Stimulated activated effector memory CD8-positive, alpha-beta T cell treated with anti-CD3 and anti-CD28 coated beads, Interleukin-12 subunit alpha, Interleukin-12 subunit beta, amount 100 ng/mL, for 72 hours (primary cell): ENCODE data around the gene PUS3.
A peak's percentile ranks its signal among the peaks of the same experiment; 100 is the strongest.

ENCODE experiments used
- ATAC-seq: fragments of 150-1000 bp; cut with Tn5 transposase; 2 replicates; pipeline ENCODE4 v1.10.0; 2021
- DNase-seq, 2 donors: peaks; one replicate each; pipeline ENCODE4 v3.0.0; 2021 to 2022; ENCODE audit warnings: low spot score in 2 of 2
- H3K27ac Mint-ChIP-seq: one replicate; pipeline ENCODE4 v1.8.0; 2022; ENCODE audit warnings: mild to moderate bottlenecking, mixed read lengths
- H3K36me3 Mint-ChIP-seq: one replicate; pipeline ENCODE4 v1.8.0; 2022; ENCODE audit warnings: mild to moderate bottlenecking, mixed read lengths
- H3K4me1 Mint-ChIP-seq: one replicate; pipeline ENCODE4 v1.8.0; 2022; ENCODE audit warnings: mixed read lengths
- H3K4me3 Mint-ChIP-seq: one replicate; pipeline ENCODE4 v1.8.0; 2022; ENCODE audit warnings: mild to moderate bottlenecking, mixed read lengths
- H3K9me3 Mint-ChIP-seq: one replicate; pipeline ENCODE4 v1.8.0; 2022; ENCODE audit warnings: mixed read lengths

Gene PUS3

GRCh38 chr11:125904678-125905077 lies 1.7 kb upstream of the PUS3 start:
- H3K4me1 Mint-ChIP-seq = peaks cover 21% of the 10 kb centered on the region
- ATAC-seq (no peak), DNase-seq (no peak)
- H3K27ac Mint-ChIP-seq = no peak overlapping the region
- H3K4me3 Mint-ChIP-seq = peak overlapping the region; percentile 93
- H3K36me3 Mint-ChIP-seq = peaks cover 30% of the 10 kb centered on the region
- no peaks in the 10 kb centered on the region for H3K9me3 Mint-ChIP-seq

- H3K36me3 Mint-ChIP-seq = peaks cover 37% of the 10 kb centered on the region
- H3K4me1 Mint-ChIP-seq = peaks cover 28% of the 10 kb centered on the region
- peak within 1 kb of the TSS; percentile 93 for H3K4me3 Mint-ChIP-seq
- ATAC-seq = peak; percentile 65
- peak within 1 kb of the TSS; percentile 94 for H3K27ac Mint-ChIP-seq
- H3K9me3 Mint-ChIP-seq = no peaks in the 10 kb centered on the region
- DNase-seq = no peak
Observed at GRCh38 chr11:125903711-125904659, 979 bp upstream of the PUS3 start, which contains the start of gene DDX25. DDX25 (plus strand) TSS chr11:125904508; CDS start chr11:125904518, 10 bp downstream.

DNA sequence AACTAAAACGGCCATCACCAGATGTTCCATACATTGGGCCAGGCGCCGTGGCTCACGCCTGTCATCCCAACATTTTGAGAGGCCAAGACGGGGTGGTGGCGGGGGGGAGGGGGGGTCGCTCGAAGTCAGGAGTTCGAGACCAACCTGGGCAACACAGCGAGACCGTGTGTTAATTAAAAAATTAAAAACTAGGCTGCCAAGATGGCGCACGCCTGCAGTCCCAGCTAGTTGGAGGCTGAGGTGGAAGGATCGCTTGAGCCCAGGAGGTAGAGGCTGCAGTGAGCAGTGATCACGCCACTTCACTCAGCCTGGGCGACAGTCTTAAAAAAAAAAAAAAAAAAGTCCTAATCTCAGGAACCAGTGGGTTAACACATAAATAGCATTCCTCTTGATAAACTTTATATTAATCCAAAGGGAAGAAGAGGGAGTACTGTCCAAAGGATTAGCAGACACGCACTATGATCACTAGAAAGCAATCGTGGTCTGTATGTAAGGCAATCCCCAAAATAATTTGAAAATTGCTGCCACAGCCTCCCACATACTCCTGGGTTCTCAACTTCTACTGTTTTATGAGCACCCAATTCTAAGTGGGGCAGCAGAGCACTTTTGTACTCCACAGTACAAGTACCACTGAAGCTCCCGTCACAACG lies 604 bp downstream of the PUS3 start:
- H3K27ac Mint-ChIP-seq = peak overlapping the region; percentile 94
- no peaks in the 10 kb centered on the region for H3K9me3 Mint-ChIP-seq
- peaks cover 29% of the 10 kb centered on the region for H3K4me1 Mint-ChIP-seq
- ATAC-seq = no peak
- peak overlapping the region; percentile 93 for H3K4me3 Mint-ChIP-seq
- DNase-seq = no peak
- peaks cover 50% of the 10 kb centered on the region for H3K36me3 Mint-ChIP-seq

DNA sequence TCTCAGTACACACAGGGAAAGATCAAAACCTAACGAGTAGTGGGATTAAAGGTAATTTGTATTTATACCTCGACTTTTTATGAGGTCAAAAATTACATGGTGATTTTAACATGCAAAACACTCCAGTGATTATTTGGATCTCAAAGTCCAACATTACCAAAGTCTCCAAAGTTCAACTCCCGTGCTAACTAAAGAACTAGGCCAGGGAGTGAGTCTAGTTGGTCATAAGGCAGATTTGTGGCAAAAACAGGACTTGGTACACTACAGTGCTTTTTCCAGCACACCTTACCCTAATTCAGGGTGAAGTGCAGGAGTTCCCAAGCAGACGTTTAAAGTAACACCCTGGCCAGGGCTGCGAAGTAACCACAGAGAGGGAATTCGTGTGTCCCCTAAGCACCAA lies 1.1 kb downstream of the PUS3 start:
- no peak overlapping the region for H3K27ac Mint-ChIP-seq

GRCh38 chr11:125892994-125893393 lies 10.0 kb downstream of the PUS3 start:
- Mint-ChIP-seq H3K27ac (no peak overlapping the region), H3K9me3 (no peaks in the 10 kb centered on the region), H3K4me3 (no peak overlapping the region), H3K36me3 (peaks cover 56% of the 10 kb centered on the region), H3K4me1 (peaks cover 15% of the 10 kb centered on the region)
- ATAC-seq = no peak
- no peak for DNase-seq

More for the DNA sequence above, 1.1 kb downstream of the PUS3 start:
- peak overlapping the region; percentile 93 for H3K4me3 Mint-ChIP-seq
- no peak for ATAC-seq
- H3K36me3 Mint-ChIP-seq = peaks cover 55% of the 10 kb centered on the region
- H3K4me1 Mint-ChIP-seq = peaks cover 29% of the 10 kb centered on the region
- no peak for DNase-seq
- no peaks in the 10 kb centered on the region for H3K9me3 Mint-ChIP-seq

DNA sequence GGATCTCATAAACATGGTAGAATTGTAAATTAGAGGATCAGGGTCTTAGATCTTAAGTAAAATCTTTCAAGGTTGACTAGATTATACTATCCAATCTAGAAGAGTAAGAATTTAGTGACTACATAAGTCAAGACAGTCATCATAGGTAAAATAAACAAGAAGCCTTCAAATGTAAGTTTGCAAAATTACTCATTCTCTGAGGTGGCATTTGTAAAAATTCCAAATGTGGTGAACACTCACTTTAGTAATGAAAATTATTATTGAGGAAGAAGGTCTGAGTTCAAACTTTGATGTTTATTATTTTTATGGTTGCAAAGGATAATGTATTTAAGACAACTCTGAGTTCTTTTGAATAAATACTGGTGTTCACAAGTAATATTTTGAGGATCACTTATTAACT lies 10.9 kb downstream of the PUS3 start:
- Mint-ChIP-seq H3K9me3 (no peaks in the 10 kb centered on the region), H3K27ac (peak overlapping the region; percentile 32), H3K4me3 (no peak overlapping the region), H3K36me3 (peaks cover 57% of the 10 kb centered on the region), H3K4me1 (peaks cover 22% of the 10 kb centered on the region)
- ATAC-seq (no peak), DNase-seq (no peak)

- H3K4me1 Mint-ChIP-seq = peaks cover 27% of the 10 kb centered on the region
- H3K36me3 Mint-ChIP-seq = peaks cover 56% of the 10 kb centered on the region
- ATAC-seq (no peak), DNase-seq (no peak)
- H3K4me3 Mint-ChIP-seq = no peak overlapping the region
- H3K27ac Mint-ChIP-seq = no peak overlapping the region
- no peaks in the 10 kb centered on the region for H3K9me3 Mint-ChIP-seq
Observed at GRCh38 chr11:125890447-125891100, 12.4 kb downstream of the PUS3 start.

DNA sequence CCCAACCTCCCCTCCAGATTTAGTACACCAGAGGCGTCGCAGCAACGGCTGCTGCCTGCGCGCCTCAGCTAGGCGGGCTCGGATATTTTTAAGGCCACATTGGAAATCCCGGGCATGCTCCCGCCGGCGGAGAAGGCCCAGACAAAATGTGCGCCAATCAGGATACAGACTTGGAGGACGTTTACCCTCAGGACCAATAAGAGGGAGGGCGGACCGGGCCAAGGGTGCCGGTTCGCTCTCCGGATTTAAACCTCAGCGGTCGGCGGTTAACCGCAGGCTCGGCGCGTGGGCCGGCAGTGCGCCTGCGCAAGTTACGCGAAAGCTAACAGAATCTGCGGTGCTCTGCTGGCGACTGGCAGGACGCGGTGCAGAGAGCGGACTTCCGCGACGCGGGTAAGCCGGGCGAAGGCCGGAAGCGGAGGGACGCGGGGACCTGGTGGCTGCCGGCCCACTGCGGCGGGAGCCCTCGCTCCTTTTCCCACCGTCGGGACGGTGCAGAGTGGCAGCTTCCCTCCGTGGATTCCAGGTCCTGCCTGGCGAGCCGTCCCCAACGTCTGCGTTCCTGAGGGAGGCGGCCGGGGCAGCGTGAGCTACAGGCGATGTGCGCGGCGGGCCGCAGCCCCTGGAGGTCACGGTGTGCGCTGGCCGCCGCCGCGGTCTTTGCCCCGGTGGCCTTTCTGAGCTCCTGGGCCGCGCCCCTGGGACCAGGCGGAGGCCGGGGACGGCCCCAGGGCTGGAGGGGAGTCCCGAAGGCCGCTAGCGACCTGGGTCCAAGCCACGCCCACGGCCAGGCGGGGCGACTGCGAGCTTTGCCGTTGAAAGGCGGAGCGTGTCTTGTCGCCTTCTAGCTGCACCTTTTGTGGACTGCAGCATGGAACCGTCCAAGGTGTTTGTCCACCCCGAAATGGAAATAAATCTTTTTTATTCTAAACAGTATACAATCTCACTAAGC lies 15.4 kb downstream of the PUS3 start, which contains the start of gene HYLS1:
Gene HYLS1, plus strand, starts transcription at position 296 of the 952 bp plus-strand sequence. CDS start 11,701 bp downstream, outside the sequence.
- H3K4me1 Mint-ChIP-seq = peaks cover 22% of the 10 kb centered on the region
- peak within 1 kb of the TSS; percentile 85 for H3K4me3 Mint-ChIP-seq
- ATAC-seq = peak; percentile 93
- no peaks in the 10 kb centered on the region for H3K9me3 Mint-ChIP-seq
- H3K36me3 Mint-ChIP-seq = peaks cover 27% of the 10 kb centered on the region
- DNase-seq = peak; percentile 98 to 100
- H3K27ac Mint-ChIP-seq = peak within 1 kb of the TSS; percentile 98

- DNase-seq (no peak), ATAC-seq (peak; percentile 59)
- H3K36me3 Mint-ChIP-seq = peaks cover 20% of the 10 kb centered on the region
- H3K27ac Mint-ChIP-seq = peak overlapping the region; percentile 98
- peak overlapping the region; percentile 85 for H3K4me3 Mint-ChIP-seq
- H3K9me3 Mint-ChIP-seq = no peaks in the 10 kb centered on the region
- H3K4me1 Mint-ChIP-seq = peaks cover 22% of the 10 kb centered on the region
Observed at GRCh38 chr11:125886997-125887372, 16.0 kb downstream of the PUS3 start.

- no peaks in the 10 kb centered on the region for H3K9me3 Mint-ChIP-seq
- peaks cover 16% of the 10 kb centered on the region for H3K36me3 Mint-ChIP-seq
- H3K4me1 Mint-ChIP-seq = peaks cover 12% of the 10 kb centered on the region
- no peak overlapping the region for H3K4me3 Mint-ChIP-seq
- no peak for DNase-seq
- ATAC-seq = no peak
- no peak overlapping the region for H3K27ac Mint-ChIP-seq
Observed at GRCh38 chr11:125883375-125883774, 19.6 kb downstream of the PUS3 start.

- no peak for DNase-seq
- no peaks in the 10 kb centered on the region for H3K9me3 Mint-ChIP-seq
- H3K4me3 Mint-ChIP-seq = no peak overlapping the region
- no peak overlapping the region for H3K27ac Mint-ChIP-seq
- no peak for ATAC-seq
- H3K36me3 Mint-ChIP-seq = no peaks in the 10 kb centered on the region
- no peaks in the 10 kb centered on the region for H3K4me1 Mint-ChIP-seq
Observed at GRCh38 chr11:125881291-125881690, 21.7 kb downstream of the PUS3 start.

DNA sequence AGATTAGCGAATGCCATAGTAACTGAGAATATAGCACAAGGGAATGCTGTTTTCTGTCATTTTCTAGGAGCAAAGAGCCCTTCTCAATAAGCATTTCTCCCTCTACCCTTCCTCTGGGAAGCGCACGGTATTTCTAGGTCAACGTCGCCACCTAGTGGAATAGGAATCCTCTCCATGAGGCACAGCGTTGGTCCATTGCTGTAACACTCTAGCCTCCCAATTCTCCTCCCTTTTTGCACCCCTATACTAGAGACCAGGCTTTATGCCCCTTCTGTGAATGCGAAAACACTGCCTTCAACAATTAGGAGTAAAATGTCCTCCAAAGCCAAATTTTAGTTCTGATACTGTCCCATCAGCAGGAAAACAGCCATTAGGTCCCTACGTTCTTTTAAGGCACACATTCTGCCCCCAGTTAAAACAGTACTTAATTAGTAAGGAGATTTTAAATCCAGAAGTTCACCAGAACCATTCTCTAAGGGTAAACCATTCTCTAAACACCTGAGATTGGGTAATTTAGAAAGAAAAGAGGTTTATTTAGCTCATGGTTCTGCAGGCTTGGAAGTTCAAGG lies 28.4 kb downstream of the PUS3 start:
- ATAC-seq (peak; percentile 74), DNase-seq (peak in 1 of 2 donors; percentile 57)
- Mint-ChIP-seq H3K36me3 (no peaks in the 10 kb centered on the region), H3K4me3 (no peak overlapping the region), H3K27ac (no peak overlapping the region), H3K9me3 (peaks cover 3% of the 10 kb centered on the region), H3K4me1 (no peaks in the 10 kb centered on the region)

DNA sequence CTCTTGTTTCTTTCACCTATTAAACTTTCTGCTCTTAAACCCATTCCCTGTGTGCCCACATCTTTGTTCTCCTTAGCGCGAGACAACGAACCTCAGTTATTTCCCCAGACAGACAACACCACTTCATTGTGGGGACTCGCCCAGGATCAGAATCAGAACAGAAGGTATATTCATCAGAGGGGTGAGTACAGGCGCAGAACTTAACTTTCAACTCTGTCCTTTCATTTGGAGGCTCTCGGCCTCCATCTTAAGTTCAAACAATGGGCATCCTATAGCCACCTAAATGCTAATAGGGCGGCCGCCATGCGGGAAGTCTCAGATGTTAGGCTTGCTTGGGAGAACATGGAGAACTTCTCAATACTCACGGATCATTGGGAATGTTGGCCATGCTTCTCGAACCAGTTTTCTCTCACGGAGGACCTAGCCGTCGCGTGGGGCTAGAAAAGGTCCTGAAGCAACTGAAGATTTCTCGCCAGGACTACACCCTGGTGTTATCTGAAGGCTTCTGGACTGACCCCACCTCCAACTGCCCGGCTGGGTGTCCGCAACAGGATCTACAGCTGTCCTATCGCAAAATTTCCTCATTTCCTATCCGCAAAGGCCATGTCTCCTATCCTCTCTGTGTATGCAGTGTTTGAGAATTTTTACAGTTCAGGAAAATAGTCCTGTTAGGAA lies 29.0 kb downstream of the PUS3 start:
- ATAC-seq = no peak
- H3K4me3 Mint-ChIP-seq = no peak overlapping the region
- no peaks in the 10 kb centered on the region for H3K36me3 Mint-ChIP-seq
- no peak for DNase-seq
- H3K27ac Mint-ChIP-seq = no peak overlapping the region
- peaks cover 3% of the 10 kb centered on the region for H3K9me3 Mint-ChIP-seq
- no peaks in the 10 kb centered on the region for H3K4me1 Mint-ChIP-seq

GRCh38 chr11:125872138-125872491 lies 30.9 kb downstream of the PUS3 start:
- Mint-ChIP-seq H3K4me1 (no peaks in the 10 kb centered on the region), H3K27ac (no peak overlapping the region), H3K36me3 (no peaks in the 10 kb centered on the region), H3K4me3 (no peak overlapping the region), H3K9me3 (peaks cover 3% of the 10 kb centered on the region)
- DNase-seq (no peak), ATAC-seq (no peak)
